GM18499 (cell line): ENCODE results near the gene SCN9A.
"Not testable (repeated sequence)": the region's sequence is repeated elsewhere in the genome, so short reads cannot be mapped to it uniquely, and the experiment has no call there.

Experiments
- ATAC-seq: cut with Tn5 transposase; IDR thresholded peaks from one replicate; pipeline ENCODE4 v1.9.1; 2021; ENCODE audit warnings: moderate number of reproducible peaks; ENCODE audit not compliant: insufficient read depth, unreplicated experiment

SCN9A gene

GRCh38 chr2:166338831-166339339 is 36.9 kb downstream of the SCN9A start:
- ATAC-seq, result no peak

GRCh38 chr2:166337932-166338331 is 37.8 kb downstream of the SCN9A start:
- no peak for ATAC-seq

GRCh38 chr2:166335284-166335683 is 40.5 kb downstream of the SCN9A start:
- ATAC-seq, result no peak

GRCh38 chr2:166334805-166335204 is 40.9 kb downstream of the SCN9A start:
- no peak for ATAC-seq

GRCh38 chr2:166333801-166334200 is 41.9 kb downstream of the SCN9A start:
- no peak for ATAC-seq

- ATAC-seq, result no peak
These were observed 43.6 kb downstream of the SCN9A start for GRCh38 chr2:166332106-166332505.

- no peak for ATAC-seq
These were observed 44.3 kb downstream of the SCN9A start for GRCh38 chr2:166331468-166331867.

- ATAC-seq, result no peak
These were observed 46.3 kb downstream of the SCN9A start for GRCh38 chr2:166329465-166329864.

GRCh38 chr2:166328147-166328546 is 47.6 kb downstream of the SCN9A start:
- no peak for ATAC-seq

- ATAC-seq, result no peak
These were observed 54.7 kb downstream of the SCN9A start for GRCh38 chr2:166321076-166321475.

GRCh38 chr2:166314022-166314759 is 61.6 kb downstream of the SCN9A start:
- no peak for ATAC-seq

- ATAC-seq, result not testable (repeated sequence)
These were observed 62.9 kb downstream of the SCN9A start for GRCh38 chr2:166312863-166313262.

- ATAC-seq, result no peak
These were observed 68.4 kb downstream of the SCN9A start for GRCh38 chr2:166307326-166307725.

GRCh38 chr2:166304656-166305055 is 71.1 kb downstream of the SCN9A start:
- ATAC-seq, result no peak

GRCh38 chr2:166302036-166302435 is 73.7 kb downstream of the SCN9A start:
- no peak for ATAC-seq

- ATAC-seq, result no peak
These were observed 77.8 kb downstream of the SCN9A start for GRCh38 chr2:166297951-166298350.

- ATAC-seq, result no peak
These were observed 81.8 kb downstream of the SCN9A start for GRCh38 chr2:166293984-166294383.

- no peak for ATAC-seq
These were observed 90.5 kb downstream of the SCN9A start for GRCh38 chr2:166285215-166285614.

- no peak for ATAC-seq
These were observed 91.4 kb downstream of the SCN9A start for GRCh38 chr2:166284359-166284758.

- ATAC-seq, result no peak
These were observed 93.6 kb downstream of the SCN9A start for GRCh38 chr2:166282154-166282553.

- no peak for ATAC-seq
These were observed 96.9 kb downstream of the SCN9A start for GRCh38 chr2:166278856-166279255.

GRCh38 chr2:166270376-166270775 is 105.4 kb downstream of the SCN9A start:
- ATAC-seq, result no peak
